H9 (cell line): ENCODE results near the gene GRIK4. TPM values are rescaled to one million over a fixed set of nuclear protein-coding genes. Genes with fewer than 3 reads are reported as not detected.

ENCODE experiments used
- DNase-seq: peaks from one replicate; pipeline ENCODE4 v3.0.0-alpha.2; 2017
- H2AFZ ChIP-seq: one replicate; pipeline ENCODE4 v1.6.1; 2013; ENCODE audit warnings: mild to moderate bottlenecking, low read length, control low read depth, moderate library complexity
- H2AK5ac ChIP-seq: 2 replicates; pipeline ENCODE4 v1.6.1; 2013; ENCODE audit warnings: low read length, control low read depth, mixed read lengths; ENCODE audit not compliant: insufficient read length
- H2BK120ac ChIP-seq: one replicate; pipeline ENCODE4 v1.6.1; 2013; ENCODE audit warnings: low read depth, mild to moderate bottlenecking, low read length, control low read depth, inconsistent platforms; ENCODE audit not compliant: poor library complexity, severe bottlenecking
- H2BK12ac ChIP-seq: 2 replicates; pipeline ENCODE4 v1.6.1; 2013; ENCODE audit warnings: low read length, control low read depth, mixed read lengths, low read depth; ENCODE audit not compliant: insufficient read length
- H2BK15ac ChIP-seq: 2 replicates; pipeline ENCODE4 v1.6.1; 2013; ENCODE audit warnings: low read depth, low read length, control low read depth
- H2BK20ac ChIP-seq: one replicate; pipeline ENCODE4 v1.6.1; 2013; ENCODE audit warnings: low read depth, mild to moderate bottlenecking, low read length, control low read depth, inconsistent platforms; ENCODE audit not compliant: poor library complexity, severe bottlenecking
- H2BK5ac ChIP-seq: 2 replicates; pipeline ENCODE4 v1.6.1; 2013; ENCODE audit warnings: low read length, control low read depth, mixed read lengths; ENCODE audit not compliant: insufficient read length
- H3K14ac ChIP-seq: 2 replicates; pipeline ENCODE4 v1.6.1; 2013; ENCODE audit warnings: low read length, control low read depth; ENCODE audit not compliant: insufficient read depth
- H3K18ac ChIP-seq: 2 replicates; pipeline ENCODE4 v1.6.1; 2013; ENCODE audit warnings: low read depth, mild to moderate bottlenecking, mixed read lengths, low read length, control low read depth; ENCODE audit not compliant: insufficient read length
- H3K23ac ChIP-seq: 2 replicates; pipeline ENCODE4 v1.6.1; 2013; ENCODE audit warnings: low read length, control low read depth, mixed read lengths, low read depth; ENCODE audit not compliant: insufficient read length
- H3K23me2 ChIP-seq: 2 replicates; pipeline ENCODE4 v1.6.1; 2013; ENCODE audit warnings: low read depth, mild to moderate bottlenecking, mixed read lengths, low read length, control low read depth; ENCODE audit not compliant: insufficient read length, poor library complexity, severe bottlenecking
- H3K27ac ChIP-seq: 2 replicates; pipeline ENCODE4 v1.5.1; 2013; ENCODE audit warnings: low read length, control low read depth, mixed read lengths, low read depth; ENCODE audit not compliant: insufficient read length
- H3K27me3 ChIP-seq: 2 replicates; pipeline ENCODE4 v1.6.1; 2013; ENCODE audit warnings: low read length, control low read depth, inconsistent platforms; ENCODE audit not compliant: insufficient read depth
- H3K4ac ChIP-seq: 2 replicates; pipeline ENCODE4 v1.6.1; 2013; ENCODE audit warnings: low read depth, mild to moderate bottlenecking, control low read depth, inconsistent platforms, low read length, moderate library complexity
- H3K4me1 ChIP-seq: 2 replicates; pipeline ENCODE4 v1.6.1; 2013; ENCODE audit warnings: low read length, control low read depth, inconsistent platforms; ENCODE audit not compliant: insufficient read depth
- H3K4me2 ChIP-seq: 2 replicates; pipeline ENCODE4 v1.6.1; 2013; ENCODE audit warnings: low read length, control low read depth, mixed read lengths; ENCODE audit not compliant: insufficient read length, insufficient read depth
- H3K56ac ChIP-seq: 2 replicates; pipeline ENCODE4 v1.6.1; 2013; ENCODE audit warnings: low read depth, mild to moderate bottlenecking, mixed read lengths, low read length, control low read depth; ENCODE audit not compliant: insufficient read length
- H3K79me1 ChIP-seq: 2 replicates; pipeline ENCODE4 v1.6.1; 2013; ENCODE audit warnings: low read depth, mild to moderate bottlenecking, moderate library complexity, low read length, control low read depth, inconsistent platforms; ENCODE audit not compliant: insufficient read depth, poor library complexity, severe bottlenecking
- H3K79me2 ChIP-seq: 2 replicates; pipeline ENCODE4 v1.6.1; 2013; ENCODE audit warnings: low read length, control low read depth, inconsistent platforms; ENCODE audit not compliant: insufficient read depth
- H3K9ac ChIP-seq: 2 replicates; pipeline ENCODE4 v1.6.1; 2013; ENCODE audit warnings: low read length, control low read depth, mixed read lengths; ENCODE audit not compliant: insufficient read length; ENCODE audit errors: extremely low read depth
- H3K9me3 ChIP-seq: one replicate; pipeline ENCODE4 v1.6.1; 2013; ENCODE audit warnings: low read depth, low read length, inconsistent platforms; ENCODE audit not compliant: control insufficient read depth
- H3T11ph ChIP-seq: one replicate; pipeline ENCODE4 v1.6.1; 2013; ENCODE audit warnings: mild to moderate bottlenecking, low read length, control low read depth, inconsistent platforms
- H4K20me1 ChIP-seq: one replicate; pipeline ENCODE4 v1.6.1; 2013; ENCODE audit not compliant: control insufficient read depth, insufficient read length, insufficient read depth
- H4K5ac ChIP-seq: 2 replicates; pipeline ENCODE4 v1.6.1; 2013; ENCODE audit warnings: low read depth, mild to moderate bottlenecking, mixed read lengths, low read length, control low read depth; ENCODE audit not compliant: insufficient read length
- H4K8ac ChIP-seq: replicated peaks from 2 replicates; pipeline ENCODE4 v1.6.1; 2013; ENCODE audit warnings: low read length, control low read depth, mixed read lengths, low read depth; ENCODE audit not compliant: insufficient read length
- H4K91ac ChIP-seq: 2 replicates; pipeline ENCODE4 v1.6.1; 2013; ENCODE audit warnings: low read depth, mild to moderate bottlenecking, moderate library complexity, mixed read lengths, low read length, control low read depth; ENCODE audit not compliant: insufficient read length
- H3K27ac Mint-ChIP-seq, 3 experiments: 2 replicates in 2 of 3; 3 replicates in 1 of 3; pipeline ENCODE4 v1.8.0; 2020 to 2021; ENCODE audit warnings: mixed read lengths in 3 of 3, mild to moderate bottlenecking in 1 of 3, moderate library complexity in 1 of 3
- H3K27me3 Mint-ChIP-seq: 2 replicates; pipeline ENCODE4 v1.8.0; 2021; ENCODE audit warnings: low read depth, mild to moderate bottlenecking, moderate library complexity, mixed read lengths
- H3K36me3 Mint-ChIP-seq, 3 experiments: 2 replicates in 2 of 3; 3 replicates in 1 of 3; pipeline ENCODE4 v1.8.0; 2020 to 2021; ENCODE audit warnings: low read depth in 3 of 3, mixed read lengths in 3 of 3; ENCODE audit not compliant: insufficient read depth in 1 of 3
- H3K4me1 Mint-ChIP-seq, 2 experiments: 2 replicates each; pipeline ENCODE4 v1.8.0; 2020; ENCODE audit warnings: mixed read lengths in 2 of 2
- H3K4me3 Mint-ChIP-seq, 2 experiments: 2 replicates in 1 of 2; 3 replicates in 1 of 2; pipeline ENCODE4 v1.8.0; 2020 to 2021; ENCODE audit warnings: mild to moderate bottlenecking in 2 of 2, mixed read lengths in 2 of 2, moderate library complexity in 1 of 2
- H3K9me3 Mint-ChIP-seq, 2 experiments: 2 replicates in 1 of 2; 3 replicates in 1 of 2; pipeline ENCODE4 v1.8.0; 2020; ENCODE audit warnings: mild to moderate bottlenecking in 2 of 2, mixed read lengths in 2 of 2, moderate library complexity in 1 of 2
- WGBS: extraction: QIAGEN DNeasy Blood & Tissue Kit; methylation state at CpG from one replicate; pipeline ENCODE4 v1.1.7; 2013; ENCODE audit warnings: missing lambda C conversion rate, low lambda C conversion rate, mixed read lengths; ENCODE audit not compliant: insufficient read length; ENCODE audit errors: extremely low coverage; 5-methylcytosine and 5-hydroxymethylcytosine counted together
- total RNA-seq: library from RNA; stranded (reverse); gene quantifications from 2 replicates; pipeline ENCODE4 v1.2.1, GENCODE V29; 2021
- TF ChIP-seq, protein P1 (sequence below): fragments of 200-600 bp; sonication (generic); conservative IDR thresholded peaks from 3 replicates; pipeline ENCODE4 v1.8.0; 2021; ENCODE audit warnings: antibody characterized with exemption, mild to moderate bottlenecking

Gene GRIK4
- total RNA-seq, 1 experiment from 2014 or later: 2.3 TPM

DNA sequence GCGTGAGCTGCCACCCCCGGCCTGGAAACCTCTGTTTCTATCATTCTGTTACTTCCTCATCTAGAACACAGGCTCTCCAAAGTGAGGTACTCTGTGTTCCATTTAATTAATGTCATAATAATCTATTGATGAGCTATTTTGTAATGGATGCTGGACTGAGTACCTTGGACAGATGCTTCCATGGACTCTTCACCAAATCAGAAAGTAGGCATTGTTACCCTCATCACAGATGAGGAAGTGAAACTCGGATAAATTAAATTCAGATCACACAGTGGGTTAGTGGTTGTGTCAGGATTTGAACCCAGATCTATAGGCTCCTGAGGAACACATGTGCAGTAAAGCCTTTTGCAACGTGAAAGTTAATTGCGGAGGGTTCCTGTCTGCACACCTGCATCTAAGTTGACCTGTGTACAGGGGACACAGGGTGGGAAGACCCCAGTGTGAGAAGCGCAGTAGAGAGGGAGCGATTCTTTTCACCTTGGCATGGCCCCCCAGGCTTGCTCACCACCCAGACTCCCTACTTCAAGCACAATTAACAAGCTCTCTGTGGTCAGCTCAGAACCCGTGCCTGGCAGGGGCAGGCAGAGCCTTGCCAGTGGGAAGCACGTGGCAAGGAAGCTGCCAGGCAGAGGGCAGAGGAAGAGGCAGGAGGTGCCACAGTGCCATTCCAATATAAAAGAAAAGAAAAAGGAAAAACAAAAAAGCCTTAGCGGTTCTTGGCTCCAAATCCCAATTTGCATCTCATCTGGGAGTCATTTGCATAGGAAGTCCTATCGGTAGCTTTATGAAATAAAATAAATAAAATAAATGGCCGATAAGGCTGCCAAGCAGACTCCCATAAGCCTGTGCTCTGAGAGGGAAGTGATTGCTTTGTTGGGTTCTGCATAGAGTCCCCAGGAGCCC, 239.3 kb downstream of the GRIK4 start:
- Histone ChIP-seq H3K79me2 (no peaks in the 10 kb centered on the region), H2BK12ac (no peak overlapping the region), H3K4me1 (no peaks in the 10 kb centered on the region), H3K9ac (no peak overlapping the region), H3K27ac (no peak overlapping the region), H2BK120ac (no peak overlapping the region), H3K56ac (no peak overlapping the region), H2BK15ac (no peak overlapping the region), H4K5ac (no peak overlapping the region), H3K4me2 (no peak overlapping the region), H3K9me3 (no peaks in the 10 kb centered on the region), H4K20me1 (no peaks in the 10 kb centered on the region), H4K91ac (no peak overlapping the region), H3K79me1 (no peaks in the 10 kb centered on the region), H4K8ac (no peak overlapping the region), H2AFZ (no peak overlapping the region), H2BK20ac (no peak overlapping the region), H3K23me2 (no peaks in the 10 kb centered on the region), H3K23ac (no peak overlapping the region), H2BK5ac (no peak overlapping the region), H3K4ac (no peak overlapping the region), H3K27me3 (no peaks in the 10 kb centered on the region), H3K14ac (no peak overlapping the region; the same call in 1 of the 2 replicates), H3K18ac (no peak overlapping the region), H2AK5ac (no peak overlapping the region), H3T11ph (no peak overlapping the region)
- TF ChIP-seq, protein P1, sequence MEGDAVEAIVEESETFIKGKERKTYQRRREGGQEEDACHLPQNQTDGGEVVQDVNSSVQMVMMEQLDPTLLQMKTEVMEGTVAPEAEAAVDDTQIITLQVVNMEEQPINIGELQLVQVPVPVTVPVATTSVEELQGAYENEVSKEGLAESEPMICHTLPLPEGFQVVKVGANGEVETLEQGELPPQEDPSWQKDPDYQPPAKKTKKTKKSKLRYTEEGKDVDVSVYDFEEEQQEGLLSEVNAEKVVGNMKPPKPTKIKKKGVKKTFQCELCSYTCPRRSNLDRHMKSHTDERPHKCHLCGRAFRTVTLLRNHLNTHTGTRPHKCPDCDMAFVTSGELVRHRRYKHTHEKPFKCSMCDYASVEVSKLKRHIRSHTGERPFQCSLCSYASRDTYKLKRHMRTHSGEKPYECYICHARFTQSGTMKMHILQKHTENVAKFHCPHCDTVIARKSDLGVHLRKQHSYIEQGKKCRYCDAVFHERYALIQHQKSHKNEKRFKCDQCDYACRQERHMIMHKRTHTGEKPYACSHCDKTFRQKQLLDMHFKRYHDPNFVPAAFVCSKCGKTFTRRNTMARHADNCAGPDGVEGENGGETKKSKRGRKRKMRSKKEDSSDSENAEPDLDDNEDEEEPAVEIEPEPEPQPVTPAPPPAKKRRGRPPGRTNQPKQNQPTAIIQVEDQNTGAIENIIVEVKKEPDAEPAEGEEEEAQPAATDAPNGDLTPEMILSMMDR: no peak
- Mint-ChIP-seq H3K27me3 (peaks cover 15% of the 10 kb centered on the region), H3K4me1 (peaks cover 32 to 45% of the 10 kb centered on the region in 2 experiments), H3K9me3 (no peaks in the 10 kb centered on the region; a peak in 1 of 5 replicates), H3K27ac (peak overlapping the region in 1 of 3 experiments; percentile 40; a peak in 1 of 7 replicates), H3K36me3 (no peaks in the 10 kb centered on the region), H3K4me3 (no peak overlapping the region)
- WGBS: no CpG with 5 or more reads among the region's 12 CpGs
- no peak for DNase-seq
